ENCODE measurements around the gene S100A16. TPM values are rescaled to one million over a fixed set of nuclear protein-coding genes. Genes with fewer than 3 reads are reported as not detected.
A peak's percentile ranks its signal among the peaks of the same experiment; 100 is the strongest.

S100A16 gene
- total and polyA plus RNA-seq, 9 of the 15 experiments (the other 6 are each of a cell fraction or from before 2014, with no cell fraction given): 1.6 to 6.9 (median 4.3) TPM

DNA sequence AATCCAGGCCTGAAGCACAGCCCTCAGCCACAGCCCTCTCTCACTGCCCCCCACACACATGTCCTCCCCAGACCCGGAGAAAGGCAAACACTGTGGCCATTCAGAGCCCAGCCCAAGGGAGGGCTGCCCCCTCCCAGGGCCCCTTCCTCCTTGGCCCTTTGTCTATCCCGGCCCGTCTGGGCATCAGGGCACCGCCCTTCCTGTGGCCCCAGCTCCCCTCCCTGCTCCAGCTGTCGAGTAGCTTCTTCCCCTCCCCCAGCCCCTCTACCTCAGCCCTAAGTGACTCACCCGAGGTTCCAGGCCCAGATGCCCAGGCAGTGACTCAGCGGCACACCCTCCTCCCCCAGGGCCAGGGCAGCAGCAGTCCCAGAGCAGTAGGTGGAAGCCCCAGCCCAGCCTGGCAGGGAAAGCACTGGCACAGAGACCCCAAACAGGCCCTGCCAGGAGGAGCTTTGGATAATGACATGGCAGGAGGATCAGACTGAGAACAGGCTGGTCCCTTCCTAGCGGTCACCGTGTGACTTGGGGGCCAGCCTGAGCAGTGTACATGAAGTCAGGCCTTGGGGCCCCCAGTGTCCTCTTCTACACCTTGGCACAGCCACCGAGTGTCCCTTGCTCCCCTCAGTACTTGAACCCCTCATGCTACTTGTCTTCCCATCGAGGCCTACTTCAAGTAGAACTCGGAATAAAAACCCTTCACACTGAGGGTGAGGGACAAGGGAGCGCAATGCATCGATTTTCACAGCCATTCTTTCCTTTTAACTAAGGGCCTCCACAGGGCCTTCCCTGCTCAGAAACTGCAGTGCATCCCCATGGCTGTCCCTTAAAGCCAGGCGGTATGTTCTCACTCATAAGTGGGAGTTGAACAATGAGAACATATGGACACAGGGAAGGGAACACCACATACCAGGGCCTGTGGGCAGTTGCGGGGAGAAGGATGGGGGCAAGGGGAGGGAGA lies 46.2 kb downstream of the S100A16 start (continued):
- TF ChIP-seq CREB1 (IDR thresholded peaks at IDR 0.05): no peak
- peak; percentile 63; the same call in 1 of the 2 replicates for TF ChIP-seq CREB1 (CRISPR knock-in tag; IDR thresholded peaks at IDR 0.05)
- peak; percentile 47 for TF ChIP-seq L3MBTL2 (IDR thresholded peaks at IDR 0.05)
- peak; percentile 21 to 33; a peak in 1 of 4 replicates for TF ChIP-seq TBL1XR1 (IDR thresholded peaks at IDR 0.05; ENCODE audit: low read length in 2 of 2)
- no peak for TF ChIP-seq BMI1 (IDR thresholded peaks at IDR 0.05; ENCODE audit: low read length)
- no peak for TF ChIP-seq ZNF12 (CRISPR knock-in tag; IDR thresholded peaks at IDR 0.05)
- TF ChIP-seq ZNF282 (CRISPR knock-in tag; IDR thresholded peaks at IDR 0.05): no peak
- TF ChIP-seq POLR2G (IDR thresholded peaks at IDR 0.05; ENCODE audit: low read depth, low read length): peak; percentile 75
- TF ChIP-seq CTCF (IDR thresholded peaks at IDR 0.05 in 2 of 3, conservative IDR thresholded peaks at IDR 0.05 in 1 of 3; ENCODE audit: insufficient read depth in 2 of 3, low read depth in 1 of 3, low read length in 3 of 3): no peak
- TF ChIP-seq, protein P1, sequence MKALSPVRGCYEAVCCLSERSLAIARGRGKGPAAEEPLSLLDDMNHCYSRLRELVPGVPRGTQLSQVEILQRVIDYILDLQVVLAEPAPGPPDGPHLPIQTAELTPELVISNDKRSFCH (CRISPR knock-in tag; IDR thresholded peaks at IDR 0.05): no peak
- TF ChIP-seq, protein P1 (tag; IDR thresholded peaks at IDR 0.05): no peak
- TF ChIP-seq XRCC3 (IDR thresholded peaks at IDR 0.05): no peak
- peak; percentile 79 for TF ChIP-seq HMGN3 (IDR thresholded peaks at IDR 0.05; ENCODE audit: borderline replicate concordance, extremely low read depth, insufficient read length, low read depth, low read length)
- TF ChIP-seq FUS (optimal IDR thresholded peaks at IDR 0.05; ENCODE audit: low read depth, low read length): no peak
- TF ChIP-seq, protein P2, sequence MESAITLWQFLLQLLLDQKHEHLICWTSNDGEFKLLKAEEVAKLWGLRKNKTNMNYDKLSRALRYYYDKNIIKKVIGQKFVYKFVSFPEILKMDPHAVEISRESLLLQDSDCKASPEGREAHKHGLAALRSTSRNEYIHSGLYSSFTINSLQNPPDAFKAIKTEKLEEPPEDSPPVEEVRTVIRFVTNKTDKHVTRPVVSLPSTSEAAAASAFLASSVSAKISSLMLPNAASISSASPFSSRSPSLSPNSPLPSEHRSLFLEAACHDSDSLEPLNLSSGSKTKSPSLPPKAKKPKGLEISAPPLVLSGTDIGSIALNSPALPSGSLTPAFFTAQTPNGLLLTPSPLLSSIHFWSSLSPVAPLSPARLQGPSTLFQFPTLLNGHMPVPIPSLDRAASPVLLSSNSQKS (CRISPR knock-in tag; IDR thresholded peaks at IDR 0.05): no peak
- TF ChIP-seq FOXJ3 (CRISPR knock-in tag; IDR thresholded peaks at IDR 0.05): no peak
- no peak for TF ChIP-seq ZNF133 (CRISPR knock-in tag; IDR thresholded peaks at IDR 0.05)
- TF ChIP-seq ZBTB33 (CRISPR knock-in tag; IDR thresholded peaks at IDR 0.05): no peak
- TF ChIP-seq, protein P3, sequence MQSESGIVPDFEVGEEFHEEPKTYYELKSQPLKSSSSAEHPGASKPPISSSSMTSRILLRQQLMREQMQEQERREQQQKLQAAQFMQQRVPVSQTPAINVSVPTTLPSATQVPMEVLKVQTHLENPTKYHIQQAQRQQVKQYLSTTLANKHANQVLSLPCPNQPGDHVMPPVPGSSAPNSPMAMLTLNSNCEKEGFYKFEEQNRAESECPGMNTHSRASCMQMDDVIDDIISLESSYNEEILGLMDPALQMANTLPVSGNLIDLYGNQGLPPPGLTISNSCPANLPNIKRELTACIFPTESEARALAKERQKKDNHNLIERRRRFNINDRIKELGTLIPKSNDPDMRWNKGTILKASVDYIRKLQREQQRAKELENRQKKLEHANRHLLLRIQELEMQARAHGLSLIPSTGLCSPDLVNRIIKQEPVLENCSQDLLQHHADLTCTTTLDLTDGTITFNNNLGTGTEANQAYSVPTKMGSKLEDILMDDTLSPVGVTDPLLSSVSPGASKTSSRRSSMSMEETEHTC (IDR thresholded peaks at IDR 0.05): 0 out of 2 replicates have a peak, but pooled peaks have one; percentile 27
- TF ChIP-seq HCFC1 (IDR thresholded peaks at IDR 0.05; ENCODE audit: low read depth, low read length): no peak
- peak; percentile 99 for TF ChIP-seq SMARCE1 (IDR thresholded peaks at IDR 0.05)
- TF ChIP-seq CBFA2T3 (IDR thresholded peaks at IDR 0.05): peak; percentile 85
- TF ChIP-seq NCOR1 (IDR thresholded peaks at IDR 0.05): peak; percentile 83

All from K562 (cell line).